Kidney epithelial cell (primary cell): ENCODE data around the gene OGDH. TPM values are rescaled to one million over a fixed set of nuclear protein-coding genes. Genes with fewer than 3 reads are reported as not detected.

Experiments used
- DNase-seq: peaks from one replicate; pipeline ENCODE4 v3.0.0-alpha.2; 2010; ENCODE audit warnings: low read depth
- H3K27me3 ChIP-seq: 2 replicates; pipeline ENCODE4 v1.6.0; 2011; ENCODE audit warnings: low read length; ENCODE audit not compliant: control insufficient read depth, insufficient read depth
- H3K36me3 ChIP-seq: 2 replicates; pipeline ENCODE4 v1.5.1; 2011; ENCODE audit warnings: low read length; ENCODE audit not compliant: control insufficient read depth, insufficient read depth
- H3K4me3 ChIP-seq: 2 replicates; pipeline ENCODE4 v1.5.1; 2011; ENCODE audit warnings: low read depth, mild to moderate bottlenecking, control low read depth, low read length
- CTCF ChIP-seq: IDR thresholded peaks from 2 replicates; pipeline ENCODE4 v1.5.1; 2011; ENCODE audit warnings: mild to moderate bottlenecking, moderate library complexity, low read length, control low read depth, inconsistent platforms; ENCODE audit not compliant: insufficient read depth, poor library complexity, severe bottlenecking
- total RNA-seq: library from RNA; depleted of rRNA; stranded (reverse); fragments of >200 nt; gene quantifications from 2 replicates; pipeline ENCODE4 v1.2.3, GENCODE V29; 2015

Gene OGDH
- total RNA-seq, 1 donor from 2014 or later: 65.2 TPM

DNA sequence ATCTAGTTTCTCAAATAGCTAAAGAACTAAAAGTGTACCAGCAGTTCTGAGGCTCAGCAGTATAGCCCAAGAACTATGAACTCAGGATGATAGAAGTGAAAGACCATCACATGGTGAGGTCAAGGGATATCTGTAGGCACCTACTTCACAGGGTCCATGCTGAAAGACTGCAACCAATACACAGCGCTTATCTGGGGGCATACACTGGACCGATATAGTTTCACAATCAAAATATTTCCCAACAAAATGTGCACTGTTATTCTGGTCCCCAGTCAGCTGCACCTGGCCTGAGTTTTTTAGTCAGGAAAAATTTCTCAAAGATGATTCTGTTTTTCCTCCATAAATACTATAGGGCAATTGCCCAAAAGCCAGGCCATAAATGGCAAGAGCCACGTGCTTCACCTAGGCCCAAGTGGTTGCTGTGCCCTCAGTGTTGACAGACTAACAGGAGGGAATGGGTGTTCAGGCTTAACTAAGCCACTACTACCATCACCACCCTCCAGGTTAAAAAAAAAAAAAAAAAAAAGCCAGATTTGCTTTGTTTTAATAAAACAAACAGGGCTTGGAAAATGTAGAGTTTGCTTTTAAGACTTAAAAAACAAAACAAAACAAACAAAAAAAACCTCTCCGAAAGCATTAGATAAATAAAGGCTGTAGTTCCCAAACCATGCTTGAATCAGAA lies 58.5 kb downstream of the OGDH start:
- DNase-seq: no peak
- no peak overlapping the region for H3K4me3 ChIP-seq
- no peaks in the 10 kb centered on the region for H3K27me3 ChIP-seq
- H3K36me3 ChIP-seq: no peaks in the 10 kb centered on the region
- TF ChIP-seq CTCF: no peak

DNA sequence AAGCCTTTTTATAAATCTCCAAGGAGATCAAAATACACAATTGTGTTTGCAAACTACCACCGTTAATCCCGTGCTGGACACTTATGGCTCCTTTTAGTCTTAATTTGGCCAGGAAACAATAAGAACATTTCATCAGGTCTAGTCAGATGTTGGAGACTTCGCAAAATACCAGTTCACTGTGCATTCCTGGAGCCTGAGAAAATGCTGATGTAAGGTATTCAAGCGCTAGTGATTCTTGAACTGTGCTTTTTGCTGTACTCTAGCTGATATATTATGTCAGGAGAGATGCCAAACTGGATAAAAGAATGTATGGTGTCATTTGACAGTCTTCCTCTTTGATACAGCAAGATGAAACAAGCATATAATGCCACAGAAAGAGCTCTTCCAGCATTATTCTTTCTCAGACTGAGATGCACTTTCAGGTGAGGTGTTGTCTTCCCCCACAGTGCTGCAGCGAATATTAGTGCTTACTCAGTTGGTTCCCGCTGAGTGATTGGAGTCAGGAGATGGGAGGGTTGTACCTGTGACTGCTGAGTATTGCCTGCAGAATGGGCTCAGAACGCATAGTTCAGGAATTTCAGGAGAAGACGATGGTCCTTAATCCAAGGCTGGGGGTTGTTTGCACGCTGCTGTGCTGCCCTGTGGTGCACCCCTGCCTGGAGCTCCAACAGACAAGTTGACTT lies 59.2 kb downstream of the OGDH start:
- DNase-seq: peak; percentile 4
- no peak overlapping the region for H3K4me3 ChIP-seq
- no peaks in the 10 kb centered on the region for H3K27me3 ChIP-seq
- H3K36me3 ChIP-seq: no peaks in the 10 kb centered on the region
- TF ChIP-seq CTCF: no peak

DNA sequence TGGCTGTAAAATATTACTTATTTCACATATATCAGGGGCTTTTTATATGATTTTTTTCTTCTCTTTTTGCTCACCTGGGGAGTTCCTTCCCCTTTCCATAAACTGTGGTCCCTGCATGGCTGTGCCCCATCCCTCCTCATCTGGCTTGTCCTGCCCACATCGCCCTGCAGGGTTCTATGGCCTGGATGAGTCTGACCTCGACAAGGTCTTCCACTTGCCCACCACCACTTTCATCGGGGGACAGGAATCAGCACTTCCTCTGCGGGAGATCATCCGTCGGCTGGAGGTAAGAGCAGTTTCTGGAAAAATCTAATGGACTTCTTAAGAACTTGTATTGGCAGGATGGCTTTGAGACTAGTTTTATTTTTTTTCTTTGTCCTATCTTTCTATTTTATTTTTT lies 60.1 kb downstream of the OGDH start:
- DNase-seq: no peak
- no peak overlapping the region for H3K4me3 ChIP-seq
- no peaks in the 10 kb centered on the region for H3K27me3 ChIP-seq
- TF ChIP-seq CTCF: no peak
- no peaks in the 10 kb centered on the region for H3K36me3 ChIP-seq

- no peak for DNase-seq
- Histone ChIP-seq H3K36me3 (no peaks in the 10 kb centered on the region), H3K27me3 (no peaks in the 10 kb centered on the region), H3K4me3 (no peak overlapping the region)
- TF ChIP-seq CTCF: no peak
These were observed 60.8 kb downstream of the OGDH start for GRCh38 chr7:44667190-44667589.

- no peaks in the 10 kb centered on the region for H3K27me3 ChIP-seq
- no peak overlapping the region for H3K4me3 ChIP-seq
These were observed 64.6 kb downstream of the OGDH start for GRCh38 chr7:44671069-44671468.

More at GRCh38 chr7:44671069-44671468, 64.6 kb downstream of the OGDH start:
- DNase-seq: no peak
- TF ChIP-seq CTCF: no peak
- H3K36me3 ChIP-seq: peaks cover 1% of the 10 kb centered on the region
